Neural progenitor cell (in vitro differentiated cells): ENCODE measurements around the gene MYH6. TPM values are rescaled to one million over a fixed set of nuclear protein-coding genes. Genes with fewer than 3 reads are reported as not detected.

ENCODE experiments used
- DNase-seq: peaks from one replicate; pipeline ENCODE4 v3.0.0-alpha.2; 2016; ENCODE audit warnings: low spot score
- H2AFZ ChIP-seq: fragments of 200-600 bp; sonication (generic); replicated peaks from 2 replicates; pipeline ENCODE4 v1.6.1; 2016; ENCODE audit warnings: antibody characterized with exemption
- H3F3A ChIP-seq: fragments of 200-600 bp; sonication (generic); 2 replicates; pipeline ENCODE4 v1.6.1; 2016; ENCODE audit warnings: antibody characterized with exemption, low read depth
- H3K27ac ChIP-seq: fragments of 200-600 bp; sonication (generic); 2 replicates; pipeline ENCODE4 v1.5.1; 2016; ENCODE audit warnings: mild to moderate bottlenecking
- H3K27me3 ChIP-seq: fragments of 200-600 bp; sonication (generic); 2 replicates; pipeline ENCODE4 v1.6.1; 2016; ENCODE audit warnings: mild to moderate bottlenecking, moderate library complexity
- H3K36me3 ChIP-seq: fragments of 200-600 bp; sonication (generic); 2 replicates; pipeline ENCODE4 v1.5.1; 2016
- H3K4me1 ChIP-seq: fragments of 200-600 bp; sonication (generic); 2 replicates; pipeline ENCODE4 v1.6.1; 2016; ENCODE audit warnings: mixed run types
- H3K4me2 ChIP-seq: fragments of 200-600 bp; sonication (generic); 2 replicates; pipeline ENCODE4 v1.6.1; 2016
- H3K4me3 ChIP-seq: fragments of 200-600 bp; sonication (generic); 2 replicates; pipeline ENCODE4 v1.5.1; 2016
- H3K79me2 ChIP-seq: fragments of 200-600 bp; sonication (generic); 2 replicates; pipeline ENCODE4 v1.6.1; 2016; ENCODE audit warnings: low read depth
- H3K9ac ChIP-seq: fragments of 200-600 bp; sonication (generic); 2 replicates; pipeline ENCODE4 v1.6.1; 2016
- H3K9me3 ChIP-seq: fragments of 200-600 bp; sonication (generic); 2 replicates; pipeline ENCODE4 v1.5.1; 2016; ENCODE audit warnings: low read depth
- H4K20me1 ChIP-seq: fragments of 200-600 bp; sonication (generic); 2 replicates; pipeline ENCODE4 v1.6.1; 2016; ENCODE audit warnings: low read depth
- H3K27ac Mint-ChIP-seq: 3 replicates; pipeline ENCODE4 v1.8.0; 2021; ENCODE audit warnings: mixed read lengths
- H3K27me3 Mint-ChIP-seq: 2 replicates; pipeline ENCODE4 v1.8.0; 2022; ENCODE audit warnings: low read depth, mild to moderate bottlenecking, inconsistent platforms, moderate library complexity, mixed read lengths; ENCODE audit not compliant: insufficient read depth
- H3K36me3 Mint-ChIP-seq: 3 replicates; pipeline ENCODE4 v1.8.0; 2021; ENCODE audit warnings: mixed read lengths
- H3K4me1 Mint-ChIP-seq: 3 replicates; pipeline ENCODE4 v1.8.0; 2021; ENCODE audit warnings: mixed read lengths
- H3K4me3 Mint-ChIP-seq: 3 replicates; pipeline ENCODE4 v1.8.0; 2021; ENCODE audit warnings: mild to moderate bottlenecking, moderate library complexity, mixed read lengths
- H3K9me3 Mint-ChIP-seq: 3 replicates; pipeline ENCODE4 v1.8.0; 2020; ENCODE audit warnings: mixed read lengths
- CTCF ChIP-seq: fragments of 200-600 bp; sonication (generic); IDR thresholded peaks from 2 replicates; pipeline ENCODE4 v1.5.1; 2017; ENCODE audit warnings: antibody characterized with exemption, mild to moderate bottlenecking
- EZH2 ChIP-seq: fragments of 200-600 bp; sonication (generic); IDR thresholded peaks from 2 replicates; pipeline ENCODE4 v1.6.1; 2017; ENCODE audit warnings: antibody characterized with exemption, mild to moderate bottlenecking, moderate library complexity
- EZH2phosphoT487 ChIP-seq: fragments of 200-600 bp; sonication (generic); IDR thresholded peaks from 2 replicates; pipeline ENCODE4 v1.6.1; 2017; ENCODE audit warnings: antibody characterized with exemption
- total RNA-seq: library from RNA; depleted of rRNA; stranded (reverse); fragments of >200 nt; gene quantifications from 2 replicates; pipeline ENCODE4 v1.2.3, GENCODE V29; 2015; ENCODE audit warnings: low replicate concordance

MYH6 gene
- total RNA-seq, 1 donor from 2014 or later: not detected

GRCh38 chr14:23380197-23380914, 27.7 kb downstream of the MYH6 start:
- H3F3A ChIP-seq: peaks cover 12% of the 10 kb centered on the region
- H3K27me3 ChIP-seq: no peaks in the 10 kb centered on the region
- peaks cover 9% of the 10 kb centered on the region for H3K27me3 Mint-ChIP-seq
- H3K36me3 ChIP-seq: no peaks in the 10 kb centered on the region
- H3K4me2 ChIP-seq: no peak overlapping the region
- H2AFZ ChIP-seq: no peak overlapping the region
- peaks cover 13% of the 10 kb centered on the region for H3K4me1 ChIP-seq
- H3K4me1 Mint-ChIP-seq: peaks cover 31% of the 10 kb centered on the region
- H3K9ac ChIP-seq: no peak overlapping the region
- peak overlapping the region; percentile 44 for H3K27ac Mint-ChIP-seq
- no peaks in the 10 kb centered on the region for H4K20me1 ChIP-seq
- TF ChIP-seq EZH2phosphoT487: no peak
- no peak for TF ChIP-seq EZH2
- peak; percentile 2 for TF ChIP-seq CTCF
- DNase-seq: no peak
- H3K4me3 ChIP-seq: no peak overlapping the region
- H3K27ac ChIP-seq: no peak overlapping the region
- no peaks in the 10 kb centered on the region for H3K9me3 ChIP-seq
- no peaks in the 10 kb centered on the region for H3K9me3 Mint-ChIP-seq
- H3K79me2 ChIP-seq: no peaks in the 10 kb centered on the region
- H3K36me3 Mint-ChIP-seq: no peaks in the 10 kb centered on the region
- H3K4me3 Mint-ChIP-seq: no peak overlapping the region

DNA sequence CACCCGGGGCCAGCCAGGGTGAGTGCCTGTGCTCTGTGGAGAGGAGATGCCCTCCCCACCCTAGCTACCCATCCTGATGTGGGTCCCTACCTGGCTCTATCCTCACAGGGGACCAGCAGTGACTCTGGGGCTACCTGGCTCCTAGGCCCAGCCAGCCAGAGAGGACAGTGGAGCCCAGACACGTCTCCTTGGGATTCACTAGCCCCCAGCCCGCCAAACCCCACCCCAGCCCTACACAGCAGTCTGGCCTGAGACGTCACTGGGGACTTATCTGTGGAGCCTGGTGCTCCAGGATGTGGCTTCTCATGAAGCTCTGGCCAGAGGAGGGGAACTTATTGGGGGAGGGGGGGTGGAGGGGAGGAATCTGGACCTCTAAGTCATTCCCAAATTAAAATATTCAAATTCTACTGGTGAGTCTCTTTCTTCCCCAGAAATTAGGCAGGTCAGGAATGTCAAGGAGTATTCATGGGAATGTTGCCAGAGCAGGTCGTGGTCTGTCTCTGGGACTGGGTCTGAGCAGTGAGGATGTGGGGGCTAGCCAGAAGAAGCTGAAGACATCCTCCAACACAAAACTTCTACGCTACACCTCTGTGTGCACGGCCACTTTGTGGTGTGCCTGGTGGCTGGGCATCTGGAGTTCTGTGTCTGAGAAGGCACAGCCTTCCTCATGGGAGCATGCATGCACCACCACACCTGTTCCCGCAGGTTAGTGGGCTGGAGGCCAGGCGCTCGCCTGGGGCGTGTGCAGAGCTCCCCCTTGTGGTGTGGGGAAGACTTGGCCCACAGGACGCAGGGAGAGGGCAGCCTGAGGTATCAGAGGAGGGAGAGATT, 28.5 kb downstream of the MYH6 start:
- H3K27me3 Mint-ChIP-seq: peaks cover 9% of the 10 kb centered on the region

DNA sequence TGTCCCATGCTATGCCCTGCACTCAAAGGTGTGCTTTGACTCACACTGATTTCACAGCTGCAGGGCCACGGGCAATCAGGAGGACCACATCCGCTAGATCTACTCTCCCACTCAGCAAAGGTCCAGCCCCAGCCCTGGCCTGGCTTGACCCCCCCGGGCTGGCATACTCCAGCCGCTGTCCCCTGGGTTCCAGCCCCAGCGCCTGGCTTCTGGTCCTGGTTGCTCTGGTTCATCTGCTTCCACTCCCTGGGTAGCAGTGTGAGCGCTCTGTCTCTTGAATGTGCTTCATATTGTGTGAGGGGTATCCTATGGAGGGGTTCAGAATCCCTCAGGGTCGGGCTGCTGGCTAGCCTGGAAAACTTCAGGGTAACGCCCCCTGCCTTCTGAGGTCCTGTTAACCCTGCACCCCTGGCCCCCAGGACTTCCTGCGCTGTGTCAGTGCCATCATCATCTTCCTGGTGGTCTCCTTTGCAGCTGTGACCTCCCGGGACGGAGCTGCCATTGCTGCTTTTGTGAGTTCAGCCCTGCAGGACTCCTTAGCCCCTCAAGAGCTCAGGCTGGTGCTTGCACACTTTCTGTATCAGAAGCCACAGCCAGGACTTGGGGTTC, 29.4 kb downstream of the MYH6 start:
- H2AFZ ChIP-seq: no peak overlapping the region
- DNase-seq: no peak
- H3K9me3 ChIP-seq: no peaks in the 10 kb centered on the region
- Mint-ChIP-seq H3K27ac (no peak overlapping the region), H3K4me3 (peak overlapping the region; percentile 8), H3K36me3 (no peaks in the 10 kb centered on the region), H3K27me3 (peaks cover 7% of the 10 kb centered on the region), H3K9me3 (no peaks in the 10 kb centered on the region), H3K4me1 (peaks cover 31% of the 10 kb centered on the region)
- H3K4me1 ChIP-seq: peaks cover 13% of the 10 kb centered on the region
- peaks cover 12% of the 10 kb centered on the region for H3F3A ChIP-seq
- no peak overlapping the region for H3K27ac ChIP-seq
- no peak for TF ChIP-seq CTCF
- no peak for TF ChIP-seq EZH2phosphoT487
- TF ChIP-seq EZH2: no peak
- H3K4me2 ChIP-seq: no peak overlapping the region
- H3K36me3 ChIP-seq: no peaks in the 10 kb centered on the region
- no peaks in the 10 kb centered on the region for H3K79me2 ChIP-seq
- H4K20me1 ChIP-seq: no peaks in the 10 kb centered on the region
- no peaks in the 10 kb centered on the region for H3K27me3 ChIP-seq
- H3K9ac ChIP-seq: no peak overlapping the region
- no peak overlapping the region for H3K4me3 ChIP-seq

More for the DNA sequence above, 28.5 kb downstream of the MYH6 start:
- Histone ChIP-seq H2AFZ (no peak overlapping the region), H3K79me2 (no peaks in the 10 kb centered on the region), H3K27ac (no peak overlapping the region), H3K4me2 (no peak overlapping the region), H3K4me1 (peaks cover 13% of the 10 kb centered on the region), H4K20me1 (no peaks in the 10 kb centered on the region), H3K36me3 (no peaks in the 10 kb centered on the region), H3K4me3 (no peak overlapping the region), H3K9me3 (no peaks in the 10 kb centered on the region), H3K9ac (no peak overlapping the region), H3K27me3 (no peaks in the 10 kb centered on the region), H3F3A (peaks cover 12% of the 10 kb centered on the region)
- TF ChIP-seq CTCF: peak; percentile 90
- TF ChIP-seq EZH2: no peak
- H3K4me3 Mint-ChIP-seq: no peak overlapping the region
- no peaks in the 10 kb centered on the region for H3K9me3 Mint-ChIP-seq
- no peaks in the 10 kb centered on the region for H3K36me3 Mint-ChIP-seq
- H3K27ac Mint-ChIP-seq: no peak overlapping the region
- H3K4me1 Mint-ChIP-seq: peaks cover 31% of the 10 kb centered on the region
- peak; percentile 74 for DNase-seq
